OCI-LY3 (cell line): ENCODE measurements around the gene DDX25.

Source experiments
- H2AFZ ChIP-seq: fragments of 200-600, 300-600 bp; shearing (Covaris generic); 2 replicates; pipeline ENCODE4 v1.6.0; 2014; ENCODE audit warnings: antibody characterized with exemption, low read depth, low read length
- H3K27ac ChIP-seq: fragments of 200-600, 300-600 bp; sonication (generic); 2 replicates; pipeline ENCODE4 v1.5.1; 2014; ENCODE audit warnings: mild to moderate bottlenecking, low read length, moderate library complexity, mixed read lengths
- H3K27me3 ChIP-seq: fragments of 200-600, 300-600 bp; sonication (generic); 2 replicates; pipeline ENCODE4 v1.6.1; 2014; ENCODE audit warnings: low read depth, low read length, mixed read lengths
- H3K36me3 ChIP-seq: fragments of 200-600, 300-600 bp; sonication (generic); replicated peaks from 2 replicates; pipeline ENCODE3; 2014; ENCODE audit warnings: low read depth, low read length, mixed read lengths
- H3K4me1 ChIP-seq: fragments of 300-600, 200-600 bp; sonication (generic); 2 replicates; pipeline ENCODE4 v1.6.1; 2014; ENCODE audit warnings: low read length, mixed read lengths
- H3K4me2 ChIP-seq: fragments of 200-600, 300-600 bp; sonication (generic); 2 replicates; pipeline ENCODE4 v1.6.1; 2014; ENCODE audit warnings: low read length, mixed read lengths
- H3K4me3 ChIP-seq: fragments of 300-600, 200-600 bp; sonication (generic); 2 replicates; pipeline ENCODE4 v1.5.1; 2014; ENCODE audit warnings: antibody characterized with exemption, mild to moderate bottlenecking, low read length, moderate library complexity
- H3K79me2 ChIP-seq: fragments of 300-600, 200-600 bp; shearing (Covaris generic); 2 replicates; pipeline ENCODE4 v1.6.1; 2014; ENCODE audit warnings: mild to moderate bottlenecking, low read length, mixed read lengths
- H3K9ac ChIP-seq: fragments of 300-600, 200-600 bp; shearing (Covaris generic); 2 replicates; pipeline ENCODE4 v1.6.0; 2014; ENCODE audit warnings: mild to moderate bottlenecking, low read length, moderate library complexity
- H3K9me3 ChIP-seq: fragments of 200-600, 300-600 bp; shearing (Covaris generic); 2 replicates; pipeline ENCODE4 v1.6.1; 2014; ENCODE audit warnings: low read length, mixed read lengths; ENCODE audit not compliant: insufficient read depth
- H4K20me1 ChIP-seq: fragments of 200-600, 300-600 bp; sonication (generic); 2 replicates; pipeline ENCODE4 v1.6.1; 2016; ENCODE audit warnings: low read length, mixed read lengths; ENCODE audit not compliant: insufficient read depth
- CTCF ChIP-seq: fragments of 200-600, 300-600 bp; sonication (generic); IDR thresholded peaks from 2 replicates; pipeline ENCODE4 v1.5.1; 2014; ENCODE audit warnings: antibody characterized with exemption, low read length, low read depth
- EZH2phosphoT487 ChIP-seq: fragments of 200-600 bp; shearing (Covaris generic); IDR thresholded peaks from 2 replicates; pipeline ENCODE4 v1.6.1; 2018; ENCODE audit warnings: antibody characterized with exemption, mixed run types, low read depth

Gene DDX25

GRCh38 chr11:125959511-125959910 lies 55.2 kb downstream of the DDX25 start:
- Histone ChIP-seq H3K36me3 (no peaks in the 10 kb centered on the region), H3K79me2 (no peaks in the 10 kb centered on the region), H3K27me3 (no peaks in the 10 kb centered on the region), H3K4me1 (no peaks in the 10 kb centered on the region), H3K9ac (no peak overlapping the region), H3K27ac (no peak overlapping the region), H3K4me2 (no peak overlapping the region), H3K9me3 (no peaks in the 10 kb centered on the region), H3K4me3 (no peak overlapping the region), H2AFZ (no peak overlapping the region), H4K20me1 (no peaks in the 10 kb centered on the region)
- no peak for TF ChIP-seq CTCF
- TF ChIP-seq EZH2phosphoT487, result no peak

DNA sequence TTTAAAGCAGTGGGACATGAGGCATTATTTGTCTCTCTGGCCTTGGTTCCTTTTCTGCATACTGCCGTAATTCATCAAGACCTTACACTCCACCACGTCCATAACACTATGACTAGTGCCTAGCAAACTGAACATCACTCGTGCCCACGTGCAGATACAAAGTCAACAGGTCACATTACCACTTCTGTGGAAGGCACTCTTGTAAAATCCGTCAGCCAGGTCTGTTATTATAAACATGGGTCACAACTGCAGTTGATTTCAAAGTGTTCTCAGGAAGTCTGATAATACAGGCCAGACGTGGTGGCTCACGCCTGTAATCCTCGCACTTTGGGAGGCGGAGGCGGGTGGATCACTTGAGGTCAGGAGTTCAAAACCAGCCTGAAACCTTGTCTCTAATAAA lies 55.6 kb downstream of the DDX25 start:
- H4K20me1 ChIP-seq, result no peaks in the 10 kb centered on the region
- no peaks in the 10 kb centered on the region for H3K79me2 ChIP-seq
- H3K4me3 ChIP-seq, result no peak overlapping the region
- H3K4me1 ChIP-seq, result no peaks in the 10 kb centered on the region
- H2AFZ ChIP-seq, result no peak overlapping the region
- H3K4me2 ChIP-seq, result no peak overlapping the region
- H3K27me3 ChIP-seq, result no peaks in the 10 kb centered on the region
- no peak overlapping the region for H3K27ac ChIP-seq
- no peak overlapping the region for H3K9ac ChIP-seq
- H3K9me3 ChIP-seq, result no peaks in the 10 kb centered on the region
- H3K36me3 ChIP-seq, result no peaks in the 10 kb centered on the region
- TF ChIP-seq CTCF, result no peak
- no peak for TF ChIP-seq EZH2phosphoT487

GRCh38 chr11:125960771-125961170 lies 56.5 kb downstream of the DDX25 start:
- H3K27ac ChIP-seq, result no peak overlapping the region
- no peaks in the 10 kb centered on the region for H3K4me1 ChIP-seq
- no peak overlapping the region for H3K9ac ChIP-seq
- no peaks in the 10 kb centered on the region for H3K36me3 ChIP-seq
- H2AFZ ChIP-seq, result no peak overlapping the region
- TF ChIP-seq EZH2phosphoT487 (no peak), CTCF (no peak)
- no peak overlapping the region for H3K4me2 ChIP-seq
- no peaks in the 10 kb centered on the region for H3K27me3 ChIP-seq
- no peaks in the 10 kb centered on the region for H3K79me2 ChIP-seq
- H3K4me3 ChIP-seq, result no peak overlapping the region
- no peaks in the 10 kb centered on the region for H3K9me3 ChIP-seq
- no peaks in the 10 kb centered on the region for H4K20me1 ChIP-seq

DNA sequence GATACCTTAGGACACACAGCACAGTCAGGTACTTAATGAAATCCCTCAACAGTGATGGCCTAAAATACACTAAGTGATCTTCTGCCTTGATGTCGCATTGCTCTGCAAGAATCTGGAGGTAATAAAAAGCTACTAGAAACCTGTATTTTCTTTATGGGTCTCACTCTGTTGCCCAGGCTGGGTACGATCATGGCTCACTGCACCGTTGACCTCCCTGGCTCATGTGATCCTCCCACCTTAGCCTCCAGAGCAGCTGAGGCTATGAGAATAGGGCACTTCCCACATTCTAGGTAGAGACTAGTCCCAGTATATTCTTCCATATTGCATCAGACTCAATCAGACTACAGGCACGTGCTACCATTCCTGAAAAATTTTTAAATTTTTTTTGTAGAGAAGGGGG lies 63.2 kb downstream of the DDX25 start:
- H3K4me3 ChIP-seq, result no peak overlapping the region
- TF ChIP-seq CTCF (no peak), EZH2phosphoT487 (no peak)
- H3K27ac ChIP-seq, result no peak overlapping the region
- no peak overlapping the region for H2AFZ ChIP-seq
- H3K36me3 ChIP-seq, result no peaks in the 10 kb centered on the region
- no peaks in the 10 kb centered on the region for H3K4me1 ChIP-seq
- H4K20me1 ChIP-seq, result no peaks in the 10 kb centered on the region
- no peaks in the 10 kb centered on the region for H3K9me3 ChIP-seq
- no peak overlapping the region for H3K9ac ChIP-seq
- H3K79me2 ChIP-seq, result no peaks in the 10 kb centered on the region
- H3K4me2 ChIP-seq, result no peak overlapping the region
- no peaks in the 10 kb centered on the region for H3K27me3 ChIP-seq
